RWPE1 (cell line): ENCODE measurements around the gene SPIRE1.

Experiments used
- CTCF ChIA-PET: fragments of 350-600 bp; sonication (Branson Sonifier 250); formaldehyde crosslinking; extraction: SDS; loops from one replicate; lab custom pipeline; 2021; lab: Yijun Ruan, JAX
- POLR2A ChIA-PET: fragments of 400-600 bp; formaldehyde crosslinking; extraction: SDS; loops from one replicate; lab custom pipeline; 2020; ENCODE audit warnings: antibody characterized with exemption; ENCODE audit not compliant: low non-redundant PET; lab: Yijun Ruan, JAX
- DNase-seq: peaks from one replicate; pipeline ENCODE4 v3.0.0; 2012; ENCODE audit warnings: low spot score
- H3K27ac ChIP-seq: fragments of 450-650 bp; 2 replicates; pipeline ENCODE4 v1.5.1; 2017
- CTCF ChIP-seq: fragments of 450-650 bp; conservative IDR thresholded peaks from 2 replicates; pipeline ENCODE4 v1.5.1; 2017; ENCODE audit warnings: low read depth, mild to moderate bottlenecking

SPIRE1 gene

DNA sequence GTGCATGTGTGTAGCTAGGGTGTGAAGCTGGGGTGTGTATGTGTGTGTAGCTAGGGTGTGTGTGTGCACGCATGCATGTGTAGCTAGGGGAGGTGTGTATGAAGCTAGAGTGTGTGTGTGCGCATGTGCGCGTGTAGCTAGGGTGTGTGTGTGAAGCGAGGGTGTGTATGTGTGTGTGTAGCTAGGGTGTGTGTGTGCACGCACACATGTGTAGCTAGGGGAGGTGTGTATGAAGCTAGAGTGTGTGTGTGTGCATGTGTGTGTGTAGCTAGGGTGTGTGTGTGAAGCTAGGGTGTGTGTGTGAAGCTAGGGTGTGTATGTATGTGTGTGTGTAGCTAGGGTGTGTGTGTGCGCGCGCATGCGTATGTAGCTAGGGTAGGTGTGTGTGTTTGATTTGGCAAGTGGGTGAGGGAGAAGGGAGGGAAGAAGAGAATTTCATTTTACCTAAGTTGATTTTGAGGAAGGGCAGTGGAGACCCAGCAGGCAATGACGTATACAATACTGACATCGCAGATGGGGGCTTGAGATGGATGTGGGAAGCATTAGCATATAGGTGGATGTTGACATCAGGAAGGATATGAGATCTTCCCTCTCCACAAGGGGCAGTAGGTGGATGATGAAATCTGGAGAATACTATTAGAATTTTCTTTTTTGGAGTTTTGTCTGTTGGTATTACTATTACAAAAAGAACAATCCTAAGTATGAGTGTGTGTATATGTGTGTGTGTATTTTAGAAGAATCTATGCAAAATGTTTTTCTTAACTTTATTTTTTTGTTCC lies 179.4 kb downstream of the SPIRE1 start:
- no peak for TF ChIP-seq CTCF
- ChIA-PET CTCF (interaction anchor here (0.6 kb wide), 1 partner anchor 122 kb away, joined by 3 read pairs; no protein-coding TSS in a partner anchor), POLR2A (no interaction called here)
- no peak overlapping the region for H3K27ac ChIP-seq
- no peak for DNase-seq

DNA sequence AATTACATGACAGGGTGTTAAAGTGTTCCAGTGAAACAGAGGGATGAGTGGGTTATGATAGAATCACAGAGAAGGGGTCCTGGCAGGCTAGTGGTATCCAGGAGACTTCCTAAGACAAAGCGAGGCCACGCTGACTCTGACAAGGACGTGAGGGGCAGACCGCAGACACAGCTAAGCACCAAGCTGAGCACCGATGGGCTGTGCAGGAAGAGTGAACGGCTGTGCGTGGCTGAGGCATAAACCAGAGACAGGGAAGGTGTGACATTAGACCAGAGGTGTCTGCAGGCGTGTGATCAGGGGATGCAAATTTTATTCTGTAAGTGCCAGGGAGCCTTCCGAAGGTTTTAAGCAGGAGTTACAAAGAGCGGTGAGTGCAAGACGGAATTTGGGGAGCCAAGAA lies 180.3 kb downstream of the SPIRE1 start:
- no peak for TF ChIP-seq CTCF
- no peak overlapping the region for H3K27ac ChIP-seq
- ChIA-PET POLR2A (no interaction called here), CTCF (interaction anchor here (0.7 kb wide), 1 partner anchor 341 kb away, joined by 4 read pairs; no protein-coding TSS in a partner anchor)
- no peak for DNase-seq

DNA sequence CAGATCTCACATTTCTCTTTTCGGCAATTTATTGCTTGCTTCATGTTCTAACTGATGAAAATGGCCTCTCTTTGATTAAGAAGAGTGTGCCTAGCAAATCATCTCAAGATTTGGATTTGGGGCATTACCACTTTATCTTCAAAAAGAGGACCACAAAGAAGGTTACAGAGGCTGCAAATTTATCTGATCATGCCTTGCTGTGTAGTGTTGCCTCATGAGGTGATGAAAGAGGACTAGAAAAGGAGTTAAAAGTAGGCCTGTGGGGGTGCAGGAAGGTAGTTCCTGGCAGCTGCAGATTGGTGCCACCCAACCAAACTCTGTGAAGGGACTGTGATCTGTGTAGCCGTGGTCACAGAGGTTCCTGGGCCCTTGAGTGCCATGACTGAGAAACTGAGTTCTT lies 181.0 kb downstream of the SPIRE1 start:
- CTCF ChIA-PET, result interaction anchor here (0.7 kb wide), 1 partner anchor 341 kb away, joined by 4 read pairs; no protein-coding TSS in a partner anchor
- no peak overlapping the region for H3K27ac ChIP-seq

DNA sequence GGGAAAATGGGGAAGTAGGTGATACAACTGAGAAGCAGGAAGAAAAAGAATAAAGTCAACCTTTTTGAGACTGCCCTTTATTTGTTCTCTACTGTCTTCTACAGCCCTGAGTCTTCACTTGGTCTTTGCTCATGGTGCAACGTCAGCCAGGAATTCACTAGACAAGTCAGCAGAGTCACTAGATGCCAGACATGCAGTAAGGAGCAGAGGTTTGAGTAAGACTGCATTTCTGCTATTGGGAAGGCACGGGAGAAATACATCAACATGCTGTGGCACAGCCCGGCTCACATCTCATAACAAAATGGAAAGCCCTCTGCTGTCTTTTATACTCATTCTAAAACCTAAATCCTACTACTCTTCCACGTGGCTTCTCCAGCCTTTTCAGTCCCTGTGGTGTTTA lies 183.0 kb downstream of the SPIRE1 start:
- POLR2A ChIA-PET, result no interaction called here
- H3K27ac ChIP-seq, result no peak overlapping the region

More for the DNA sequence above, 181.0 kb downstream of the SPIRE1 start:
- no peak for TF ChIP-seq CTCF
- DNase-seq, result no peak
- POLR2A ChIA-PET, result no interaction called here

GRCh38 chr18:12474146-12474545 lies 183.8 kb downstream of the SPIRE1 start:
- TF ChIP-seq CTCF, result no peak
- H3K27ac ChIP-seq, result peak overlapping the region; percentile 25; the same call in 1 of the 2 replicates
- no peak for DNase-seq
- ChIA-PET CTCF (interaction anchor here (1.2 kb wide), 1 partner anchor 38 kb away, joined by 6 read pairs; no protein-coding TSS in a partner anchor), POLR2A (no interaction called here)

More for the DNA sequence above, 183.0 kb downstream of the SPIRE1 start:
- no peak for DNase-seq
- CTCF ChIA-PET, result no interaction called here
- TF ChIP-seq CTCF, result no peak

DNA sequence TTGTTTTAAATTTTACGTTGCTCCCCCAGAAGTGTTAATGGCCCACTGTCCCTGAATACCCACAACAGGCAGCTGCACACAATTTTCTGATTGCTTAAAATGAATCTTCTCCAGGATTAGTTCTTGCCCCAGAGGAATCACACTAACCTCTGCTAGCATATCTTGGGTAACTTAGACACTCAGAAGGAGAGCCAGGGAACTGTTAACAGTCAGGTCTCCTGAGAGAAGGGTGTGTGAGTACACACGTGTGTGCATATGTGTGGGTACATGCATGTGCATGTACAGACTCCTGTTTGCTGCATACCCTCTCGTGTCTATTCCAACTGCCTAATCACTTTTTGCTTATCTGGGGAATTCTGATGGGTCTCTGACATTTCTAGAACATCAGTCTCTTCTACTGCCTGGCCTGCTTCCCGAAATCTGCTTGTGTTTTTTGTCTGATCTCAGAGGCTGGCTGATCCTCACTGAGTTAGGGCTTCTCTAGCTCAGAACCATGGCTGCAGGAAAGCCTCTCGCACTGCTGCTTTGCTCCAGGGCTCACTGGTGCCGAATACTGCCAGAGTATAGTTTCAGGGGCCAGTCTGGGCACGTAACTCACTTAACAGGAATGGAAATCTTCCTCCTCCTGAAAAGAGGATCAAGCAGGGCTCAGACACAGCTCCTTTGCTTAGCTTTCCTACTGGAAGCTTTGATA lies 187.4 kb downstream of the SPIRE1 start:
- H3K27ac ChIP-seq, result peak overlapping the region; percentile 69
- ChIA-PET POLR2A (no interaction called here), CTCF (interaction anchor here (0.8 kb wide), 1 partner anchor 45 kb away, joined by 3 read pairs; no protein-coding TSS in a partner anchor)
- no peak for TF ChIP-seq CTCF
- DNase-seq, result peak; percentile 60
